HG03039 (cell line): ENCODE measurements around the gene CEP170B.
"Not testable (repeated sequence)": the region's sequence is repeated elsewhere in the genome, so short reads cannot be mapped to it uniquely, and the experiment has no call there.

Source experiments
- ATAC-seq: cut with Tn5 transposase; IDR thresholded peaks from one replicate; pipeline ENCODE4 v1.9.1; 2021; ENCODE audit warnings: mild to moderate bottlenecking, moderate library complexity; ENCODE audit not compliant: unreplicated experiment

CEP170B gene

GRCh38 chr14:104941508-104942365, 76.7 kb downstream of the CEP170B start:
- no peak for ATAC-seq

- ATAC-seq, result no peak
Measured at GRCh38 chr14:104942586-104942985, 77.5 kb downstream of the CEP170B start.

DNA sequence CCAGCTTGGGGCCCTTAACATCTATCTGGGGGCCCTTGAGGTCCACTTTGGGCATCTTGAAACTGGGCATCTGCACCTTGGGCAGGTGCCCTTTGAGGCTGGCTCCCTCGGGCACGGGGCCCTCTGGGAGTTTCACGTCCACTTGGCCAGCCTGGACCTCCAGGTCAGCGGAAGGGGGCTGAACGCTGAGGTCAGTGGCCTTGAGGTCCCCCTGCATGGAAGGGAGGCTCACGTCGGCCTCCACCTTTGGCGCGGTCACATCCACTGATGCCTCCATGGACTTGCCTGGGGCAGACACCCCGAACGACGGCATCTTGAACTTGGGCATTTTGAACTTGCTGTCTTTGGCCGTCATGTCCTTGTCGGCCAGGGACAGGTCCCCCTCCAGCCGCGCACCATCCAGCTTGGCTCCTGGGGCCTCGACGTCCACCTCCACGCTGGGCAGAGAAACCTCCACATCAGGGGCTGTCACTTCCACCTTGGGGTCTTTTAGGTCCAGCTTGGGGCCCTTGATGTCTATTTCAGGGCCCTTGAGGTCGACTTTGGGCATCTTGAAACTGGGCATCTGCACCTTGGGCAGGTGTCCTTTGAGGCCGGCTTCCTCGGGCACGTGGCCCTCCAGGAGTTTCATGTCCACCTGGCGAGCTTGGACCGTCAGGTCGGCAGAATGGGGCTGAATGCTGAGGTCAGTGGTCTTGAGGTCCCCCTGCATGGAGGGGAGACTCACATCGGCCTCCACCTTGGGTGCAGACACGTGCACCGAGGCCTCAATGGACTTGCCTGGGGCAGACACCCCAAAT, 78.3 kb downstream of the CEP170B start:
- ATAC-seq, result not testable (repeated sequence)

DNA sequence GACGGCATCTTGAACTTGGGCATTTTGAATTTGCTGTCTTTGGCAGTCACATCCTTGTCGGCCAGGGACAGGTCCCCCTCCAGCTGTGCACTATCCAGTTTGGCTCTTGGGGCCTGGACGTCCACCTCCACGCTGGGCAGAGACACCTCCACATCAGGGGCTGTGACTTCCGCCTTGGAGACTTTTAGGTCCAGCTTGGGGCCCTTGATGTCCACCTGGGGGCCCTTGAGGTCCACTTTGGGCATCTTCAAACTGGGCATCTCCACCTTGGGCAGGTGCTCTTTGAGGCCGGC, 78.9 kb downstream of the CEP170B start:
- not testable (repeated sequence) for ATAC-seq

GRCh38 chr14:104944436-104945205, 79.6 kb downstream of the CEP170B start:
- not testable (repeated sequence) for ATAC-seq

GRCh38 chr14:104945266-104945665, 80.2 kb downstream of the CEP170B start:
- not testable (repeated sequence) for ATAC-seq
